GM08714 (cell line): ENCODE results near the gene EPHB2.

ENCODE experiments used
- H3K4me3 ChIP-seq: fragments of 200-500 bp; sonication (Bioruptor generic); 2 replicates; pipeline ENCODE4 v1.5.1; 2014; ENCODE audit warnings: mild to moderate bottlenecking, low read length, inconsistent platforms
- ZNF274 ChIP-seq: IDR thresholded peaks from 2 replicates; pipeline ENCODE4 v1.6.1; 2012; ENCODE audit warnings: mild to moderate bottlenecking, low read depth, low read length

EPHB2 gene

GRCh38 chr1:22883406-22883805, 172.8 kb downstream of the EPHB2 start:
- TF ChIP-seq ZNF274, result no peak
- no peak overlapping the region for H3K4me3 ChIP-seq

DNA sequence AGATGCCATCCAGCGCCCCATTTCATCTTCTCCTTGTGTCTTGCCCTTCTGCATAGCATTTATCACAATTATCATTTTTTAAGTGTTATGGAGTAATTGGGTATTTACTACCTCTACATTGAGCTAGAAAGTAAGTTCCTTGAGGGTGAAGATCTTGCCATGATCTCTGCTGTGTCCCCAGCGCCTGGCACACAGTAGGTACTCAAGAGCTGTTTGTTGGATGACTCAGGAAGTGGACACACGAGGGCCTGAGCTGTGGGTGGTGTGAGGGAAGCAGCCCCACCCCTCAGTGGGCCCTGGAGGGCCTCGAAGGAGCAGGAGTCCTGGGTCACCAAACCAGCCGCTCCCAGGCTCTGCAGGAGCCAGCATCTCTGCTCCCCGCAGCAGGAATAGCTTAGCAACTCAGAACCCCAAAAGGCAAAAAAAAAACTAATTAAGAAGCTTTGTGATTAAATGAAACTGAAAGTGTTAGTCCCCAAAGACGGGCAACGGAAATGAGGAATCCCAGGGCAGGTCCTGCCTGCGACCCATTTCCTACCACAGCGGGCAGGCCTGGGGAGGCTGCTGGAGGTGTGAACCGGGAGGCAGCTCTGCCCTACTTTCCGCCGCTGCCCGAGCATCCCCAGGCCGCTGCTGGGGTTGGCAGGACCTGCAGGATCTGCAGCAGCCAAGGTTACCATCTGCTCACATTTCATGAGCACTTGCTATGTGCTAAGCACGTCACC, 174.3 kb downstream of the EPHB2 start:
- TF ChIP-seq ZNF274, result no peak
- no peak overlapping the region; the same call in 1 of the 2 replicates for H3K4me3 ChIP-seq

- TF ChIP-seq ZNF274, result no peak
Measured at GRCh38 chr1:22886211-22886610, 175.6 kb downstream of the EPHB2 start.

DNA sequence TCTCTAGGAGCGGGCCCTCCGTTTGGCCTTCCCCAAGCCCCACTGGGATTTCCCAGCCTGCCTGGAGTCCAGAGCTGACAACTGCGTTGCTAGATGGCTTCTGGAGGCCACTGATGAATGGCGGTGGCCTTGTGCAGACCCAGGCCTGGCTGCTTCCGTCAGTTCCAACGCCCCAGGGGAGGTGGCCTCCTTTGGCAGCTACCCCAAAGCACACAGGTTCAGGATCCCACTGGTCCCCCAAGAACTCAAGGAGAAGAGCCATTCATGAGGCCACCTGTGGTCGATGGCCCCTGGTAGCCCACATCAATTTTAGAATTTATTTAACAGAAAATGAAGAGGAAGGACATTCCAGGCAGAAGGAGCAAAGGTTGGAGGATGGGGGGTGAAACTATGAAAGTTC, 176.9 kb downstream of the EPHB2 start:
- no peak for TF ChIP-seq ZNF274
- no peak overlapping the region for H3K4me3 ChIP-seq

More at GRCh38 chr1:22886211-22886610, 175.6 kb downstream of the EPHB2 start:
- no peak overlapping the region for H3K4me3 ChIP-seq

- no peak for TF ChIP-seq ZNF274
- no peak overlapping the region for H3K4me3 ChIP-seq
Measured at GRCh38 chr1:22888320-22889075, 177.9 kb downstream of the EPHB2 start.

- TF ChIP-seq ZNF274, result no peak
- H3K4me3 ChIP-seq, result no peak overlapping the region
Measured at GRCh38 chr1:22889213-22889827, 178.7 kb downstream of the EPHB2 start.

GRCh38 chr1:22892789-22893188, 182.2 kb downstream of the EPHB2 start:
- H3K4me3 ChIP-seq, result no peak overlapping the region
- TF ChIP-seq ZNF274, result no peak

- TF ChIP-seq ZNF274, result no peak
- H3K4me3 ChIP-seq, result no peak overlapping the region
Measured at GRCh38 chr1:22893292-22893691, 182.7 kb downstream of the EPHB2 start.

GRCh38 chr1:22895357-22895756, 184.7 kb downstream of the EPHB2 start:
- no peak for TF ChIP-seq ZNF274
- H3K4me3 ChIP-seq, result no peak overlapping the region

DNA sequence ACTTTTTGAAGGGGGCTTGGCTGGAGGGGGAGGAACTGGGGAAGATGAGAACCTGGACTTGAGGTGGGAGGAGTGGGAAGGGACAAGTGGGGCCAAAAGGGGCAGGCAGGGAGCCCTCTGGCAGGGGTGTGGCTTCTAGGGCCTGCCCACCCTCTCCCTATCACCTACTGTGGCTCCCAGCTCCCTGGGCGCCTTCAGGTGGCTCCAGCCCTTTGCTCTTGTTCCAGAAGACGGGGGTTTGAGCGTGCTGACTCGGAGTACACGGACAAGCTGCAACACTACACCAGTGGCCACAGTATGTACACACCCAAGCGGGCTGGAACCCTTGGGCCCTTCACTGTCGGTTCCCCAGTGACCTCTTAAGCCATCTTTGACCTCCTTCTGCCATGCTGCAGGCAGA, 185.5 kb downstream of the EPHB2 start:
- no peak overlapping the region for H3K4me3 ChIP-seq
- TF ChIP-seq ZNF274, result no peak

DNA sequence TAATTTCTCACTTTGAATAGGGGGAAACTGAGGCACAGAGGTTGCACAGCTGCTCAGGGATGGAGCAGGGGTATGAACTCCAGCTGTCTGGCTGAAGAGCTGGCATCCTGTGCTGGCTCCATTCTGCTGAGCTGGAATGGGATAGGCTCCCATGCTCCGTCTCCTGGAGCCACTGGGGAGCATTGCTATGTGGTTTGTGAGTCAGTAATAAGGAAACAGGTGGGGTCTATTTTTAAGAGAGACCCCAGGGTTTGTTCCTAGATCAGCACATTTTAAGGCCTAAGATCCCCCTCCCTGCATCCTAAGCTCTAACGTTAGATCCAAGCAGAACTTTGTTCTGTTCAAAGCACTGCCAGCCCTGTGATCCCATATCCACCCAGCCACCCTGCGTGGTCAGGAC, 189.8 kb downstream of the EPHB2 start:
- no peak for TF ChIP-seq ZNF274
- H3K4me3 ChIP-seq, result no peak overlapping the region

DNA sequence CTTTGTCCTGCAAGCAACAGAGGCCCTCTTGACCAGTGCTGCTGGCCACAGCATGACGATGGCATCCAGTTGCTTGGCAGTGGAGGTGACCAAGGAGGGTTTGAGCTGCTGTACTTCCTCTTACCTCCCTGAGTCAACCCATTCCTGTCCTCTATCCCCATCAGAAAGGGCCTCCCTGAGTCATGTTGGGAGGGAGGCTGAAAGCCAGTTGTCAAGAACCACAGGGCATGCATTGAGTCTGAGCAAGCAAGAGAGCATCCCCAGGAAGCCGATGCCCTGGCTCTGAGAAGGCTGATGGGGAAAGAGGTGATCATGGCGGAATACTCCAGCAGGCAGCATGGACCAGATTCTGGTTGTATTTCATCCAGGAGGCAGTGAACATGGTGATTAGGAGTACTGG, 192.5 kb downstream of the EPHB2 start:
- H3K4me3 ChIP-seq, result no peak overlapping the region
- TF ChIP-seq ZNF274, result no peak

DNA sequence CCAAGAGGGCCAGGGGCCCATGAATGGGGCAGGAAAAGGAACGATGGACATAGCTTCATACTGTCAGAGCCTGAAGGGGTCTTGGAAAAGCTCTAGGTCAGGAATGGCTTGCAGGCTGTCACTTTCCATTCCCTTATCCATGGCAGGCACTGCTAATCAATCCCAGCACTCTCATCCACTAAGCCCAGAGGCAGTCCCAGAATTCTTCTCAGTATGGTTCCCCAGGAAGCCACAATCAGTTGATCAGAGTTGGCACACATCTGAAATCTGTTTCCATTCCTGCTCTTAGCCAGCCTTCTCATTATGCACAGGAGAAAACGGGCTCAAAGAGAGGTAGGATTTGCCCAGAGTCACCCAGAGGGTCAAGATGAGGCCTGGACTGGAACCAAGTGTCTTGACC, 196.3 kb downstream of the EPHB2 start:
- no peak for TF ChIP-seq ZNF274
- no peak overlapping the region for H3K4me3 ChIP-seq

- no peak for TF ChIP-seq ZNF274
Measured at GRCh38 chr1:22907528-22907927, 196.9 kb downstream of the EPHB2 start.

More at GRCh38 chr1:22907528-22907927, 196.9 kb downstream of the EPHB2 start:
- no peak overlapping the region for H3K4me3 ChIP-seq
